HEK293 (cell line): ENCODE results near the gene FRMD8.
A peak's percentile ranks its signal among the peaks of the same experiment; 100 is the strongest.

Source experiments
- CTCF ChIA-PET: fragments of 350-600 bp; formaldehyde crosslinking; extraction: SDS; loops from one replicate; lab custom pipeline; 2021; ENCODE audit warnings: antibody characterized with exemption; lab: Yijun Ruan, JAX
- POLR2A ChIA-PET: fragments of 300-600 bp; formaldehyde crosslinking; extraction: SDS; loops from one replicate; lab custom pipeline; 2020; ENCODE audit warnings: antibody characterized with exemption, inconsistent platforms; lab: Yijun Ruan, JAX
- H3K27ac ChIP-seq: fragments of 200-500 bp; sonication (Bioruptor generic); 2 replicates; pipeline ENCODE4 v1.5.1; 2014; ENCODE audit warnings: low read depth, low read length, control low read depth, inconsistent platforms; ENCODE audit errors: extremely low read depth
- H3K36me3 ChIP-seq, 2 experiments: fragments of 200-500 bp in 1 of 2; sonication (Bioruptor generic) in 1 of 2; 1 replicate in 1 of 2; 2 replicates in 1 of 2; pipeline ENCODE4 v1.5.1; 2014 to 2017; ENCODE audit warnings: inconsistent platforms in 2 of 2, low read length in 2 of 2; ENCODE audit not compliant: control insufficient read depth in 2 of 2, insufficient read depth in 1 of 2
- H3K4me1 ChIP-seq: fragments of 200-500 bp; sonication (Bioruptor generic); 2 replicates; pipeline ENCODE4 v1.5.1; 2014; ENCODE audit warnings: mild to moderate bottlenecking, low read length, inconsistent platforms; ENCODE audit not compliant: control insufficient read depth, insufficient read depth
- H3K4me3 ChIP-seq: 2 replicates; pipeline ENCODE4 v1.5.1; 2011; ENCODE audit warnings: low read depth, mild to moderate bottlenecking, control low read depth, low read length, moderate library complexity
- H3K9me3 ChIP-seq: fragments of 200-500 bp; sonication (Bioruptor generic); 2 replicates; pipeline ENCODE4 v1.5.1; 2014; ENCODE audit warnings: low read depth, low read length, inconsistent platforms; ENCODE audit not compliant: control insufficient read depth, insufficient read depth
- KLF10 ChIP-seq: fragments of 450-650 bp; IDR thresholded peaks from 2 replicates; pipeline ENCODE4 v1.5.1; 2018; ENCODE audit warnings: missing biosample characterization, mild to moderate bottlenecking, missing genetic modification characterization
- MZF1 ChIP-seq: fragments of 450-650 bp; formaldehyde crosslinking; IDR thresholded peaks from 2 replicates; pipeline ENCODE4 v1.5.1; 2017; ENCODE audit warnings: missing biosample characterization, missing genetic modification characterization, borderline replicate concordance
- PRDM1 ChIP-seq: fragments of 450-650 bp; formaldehyde crosslinking; IDR thresholded peaks from 2 replicates; pipeline ENCODE4; 2016; ENCODE audit warnings: missing biosample characterization, missing genetic modification characterization
- RBAK ChIP-seq: fragments of 450-650 bp; formaldehyde crosslinking; IDR thresholded peaks from 2 replicates; pipeline ENCODE4 v1.5.1; 2016; ENCODE audit warnings: missing biosample characterization, missing genetic modification characterization
- WT1 ChIP-seq: fragments of 450-650 bp; formaldehyde crosslinking; IDR thresholded peaks from 2 replicates; pipeline ENCODE4 v1.5.1; 2016; ENCODE audit warnings: missing biosample characterization, missing genetic modification characterization
- ZNF140 ChIP-seq: fragments of 450-650 bp; formaldehyde crosslinking; IDR thresholded peaks from 2 replicates; pipeline ENCODE4 v1.5.1; 2016; ENCODE audit warnings: missing biosample characterization, missing genetic modification characterization
- ZNF148 ChIP-seq: fragments of 450-650 bp; formaldehyde crosslinking; IDR thresholded peaks from 2 replicates; pipeline ENCODE4 v1.5.0; 2017; ENCODE audit warnings: missing biosample characterization, missing genetic modification characterization, borderline replicate concordance
- ZNF16 ChIP-seq: fragments of 450-650 bp; formaldehyde crosslinking; IDR thresholded peaks from 2 replicates; pipeline ENCODE4 v1.5.1; 2016; ENCODE audit warnings: low read depth, missing biosample characterization, missing genetic modification characterization
- ZNF24 ChIP-seq: fragments of 450-650 bp; formaldehyde crosslinking; IDR thresholded peaks from 2 replicates; pipeline ENCODE4 v1.5.1; 2016; ENCODE audit warnings: missing biosample characterization, missing genetic modification characterization
- ZNF274 ChIP-seq, 2 experiments: fragments of 200-500 bp in 1 of 2; fragments of 450-650 bp in 1 of 2; sonication (Bioruptor generic) in 1 of 2; formaldehyde crosslinking in 1 of 2; IDR thresholded peaks; 2 replicates each; pipeline versions ENCODE4 v1.5.1 to v1.6.1; 2014 to 2016; ENCODE audit warnings: borderline replicate concordance in 1 of 2, inconsistent platforms in 1 of 2, low read length in 1 of 2, missing biosample characterization in 1 of 2, missing genetic modification characterization in 1 of 2
- ZNF292 ChIP-seq: fragments of 450-650 bp; formaldehyde crosslinking; IDR thresholded peaks from 2 replicates; pipeline ENCODE4 v1.5.1; 2016; ENCODE audit warnings: low read depth, missing biosample characterization, missing genetic modification characterization, borderline replicate concordance
- ZNF404 ChIP-seq: fragments of 450-650 bp; formaldehyde crosslinking; IDR thresholded peaks from 2 replicates; pipeline ENCODE4 v1.5.1; 2017; ENCODE audit warnings: missing biosample characterization, missing genetic modification characterization
- ZNF433 ChIP-seq: fragments of 450-650 bp; formaldehyde crosslinking; IDR thresholded peaks from 2 replicates; pipeline ENCODE4 v1.5.1; 2016; ENCODE audit warnings: missing biosample characterization, missing genetic modification characterization, low read depth
- ZNF501 ChIP-seq: fragments of 450-650 bp; formaldehyde crosslinking; IDR thresholded peaks from 2 replicates; pipeline ENCODE4 v1.5.1; 2016; ENCODE audit warnings: missing biosample characterization, missing genetic modification characterization
- ZNF600 ChIP-seq: fragments of 450-650 bp; formaldehyde crosslinking; IDR thresholded peaks from 2 replicates; pipeline ENCODE4 v1.5.1; 2016; ENCODE audit warnings: missing biosample characterization, missing genetic modification characterization
- ZNF76 ChIP-seq: fragments of 450-650 bp; formaldehyde crosslinking; IDR thresholded peaks from 2 replicates; pipeline ENCODE4; 2016; ENCODE audit warnings: low read depth, missing biosample characterization, missing genetic modification characterization, borderline replicate concordance
- TF ChIP-seq, protein P1 (sequence below): fragments of 450-650 bp; formaldehyde crosslinking; IDR thresholded peaks from 2 replicates; pipeline ENCODE4 v1.5.1; 2016; ENCODE audit warnings: missing biosample characterization, missing genetic modification characterization
- TF ChIP-seq, protein P2 (sequence below): fragments of 450-650 bp; formaldehyde crosslinking; IDR thresholded peaks from 2 replicates; pipeline ENCODE4 v1.5.1; 2016; ENCODE audit warnings: missing biosample characterization, missing genetic modification characterization
- TF ChIP-seq, protein P3 (sequence below): fragments of 450-650 bp; formaldehyde crosslinking; IDR thresholded peaks from 2 replicates; pipeline ENCODE4 v1.5.1; 2016; ENCODE audit warnings: missing biosample characterization, missing genetic modification characterization

Gene FRMD8

DNA sequence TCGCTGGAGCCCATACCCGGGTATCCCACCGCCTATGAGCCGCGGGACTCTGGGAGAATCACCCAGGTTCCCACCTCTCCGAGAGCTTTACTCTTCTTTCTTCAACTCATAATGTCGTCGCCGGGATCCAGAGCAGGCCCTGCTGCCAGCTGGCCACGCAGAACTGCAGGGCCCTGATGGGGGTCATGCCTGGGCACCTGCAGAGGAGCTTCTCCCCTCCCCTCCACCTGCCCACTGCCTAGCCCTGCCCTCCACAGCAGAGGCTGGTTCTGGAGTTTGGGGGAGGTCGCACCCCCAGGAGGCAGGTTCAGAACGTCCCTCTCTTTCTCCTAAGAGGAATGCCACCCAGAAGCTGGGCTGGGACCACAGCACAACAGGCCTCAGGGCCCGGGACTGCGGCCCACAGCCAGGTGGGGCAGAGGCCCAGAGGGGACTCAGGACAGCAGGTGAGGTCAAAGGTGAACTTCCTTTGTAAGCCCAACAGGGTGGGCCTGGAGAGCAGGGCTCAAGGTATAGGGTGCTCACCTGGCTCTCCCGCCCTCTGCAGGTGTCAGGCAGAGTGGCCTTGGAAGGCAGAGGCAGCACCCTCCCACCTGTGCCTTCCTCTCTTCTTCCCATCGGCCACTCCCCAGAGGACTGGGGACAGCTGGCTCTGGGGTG is 5.8 kb upstream of the FRMD8 start:
- no peaks in the 10 kb centered on the region for H3K36me3 ChIP-seq
- POLR2A ChIA-PET: interaction anchor here (1.1 to 8.3 kb wide), 3 partner anchors 41 to 479 kb away, joined by 3 to 110 read pairs (median 10); partner anchors contain the start of gene NEAT1
- no peak overlapping the region; the same call in 1 of the 2 replicates for H3K27ac ChIP-seq
- no peak overlapping the region for H3K4me3 ChIP-seq
- H3K9me3 ChIP-seq: no peaks in the 10 kb centered on the region
- H3K4me1 ChIP-seq: peaks cover 6% of the 10 kb centered on the region; the same call in 1 of the 2 replicates
- TF ChIP-seq ZNF600 (tag by site-specific recombination) (peak; percentile 25; the same call in 1 of the 2 replicates), ZNF76 (tag by site-specific recombination) (no peak)
- CTCF ChIA-PET: interaction anchor here (1.0 kb wide), 1 partner anchor 65 kb away, joined by 3 read pairs; no protein-coding TSS in a partner anchor

DNA sequence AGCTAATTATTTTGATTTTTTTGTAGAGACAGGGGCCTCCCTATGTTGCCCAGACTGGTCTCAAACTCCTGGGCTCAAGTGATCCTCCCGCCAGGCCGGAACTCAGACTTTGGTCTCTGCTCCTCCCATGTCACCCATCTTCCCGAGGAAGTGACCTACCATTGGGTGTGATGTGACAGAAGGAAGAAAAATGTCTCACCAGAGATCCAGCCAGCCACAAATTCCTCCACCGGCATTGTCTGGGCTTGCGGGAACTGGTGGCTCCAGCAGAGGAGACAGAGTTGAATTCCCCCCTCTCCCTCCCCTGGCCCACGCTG is 4.8 kb upstream of the FRMD8 start:
- Histone ChIP-seq H3K36me3 (no peaks in the 10 kb centered on the region), H3K27ac (peak overlapping the region; percentile 93), H3K4me1 (peaks cover 6% of the 10 kb centered on the region; the same call in 1 of the 2 replicates), H3K4me3 (peak overlapping the region; percentile 24), H3K9me3 (no peaks in the 10 kb centered on the region)
- CTCF ChIA-PET: interaction anchor here (0.6 to 2.5 kb wide), 8 partner anchors 10 to 178 kb away, joined by 3 to 11 read pairs (median 4); no protein-coding TSS in a partner anchor
- TF ChIP-seq KLF10 (no peak), ZNF404 (no peak), WT1 (tag by site-specific recombination) (no peak), ZNF140 (tag by site-specific recombination) (no peak), MZF1 (tag by site-specific recombination) (no peak)
- TF ChIP-seq, protein P1, sequence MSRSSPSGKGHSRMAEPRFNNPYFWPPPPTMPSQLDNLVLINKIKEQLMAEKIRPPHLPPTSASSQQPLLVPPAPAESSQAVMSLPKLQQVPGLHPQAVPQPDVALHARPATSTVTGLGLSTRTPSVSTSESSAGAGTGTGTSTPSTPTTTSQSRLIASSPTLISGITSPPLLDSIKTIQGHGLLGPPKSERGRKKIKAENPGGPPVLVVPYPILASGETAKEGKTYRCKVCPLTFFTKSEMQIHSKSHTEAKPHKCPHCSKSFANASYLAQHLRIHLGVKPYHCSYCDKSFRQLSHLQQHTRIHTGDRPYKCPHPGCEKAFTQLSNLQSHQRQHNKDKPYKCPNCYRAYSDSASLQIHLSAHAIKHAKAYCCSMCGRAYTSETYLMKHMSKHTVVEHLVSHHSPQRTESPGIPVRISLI (tag by site-specific recombination): no peak
- TF ChIP-seq, protein P2, sequence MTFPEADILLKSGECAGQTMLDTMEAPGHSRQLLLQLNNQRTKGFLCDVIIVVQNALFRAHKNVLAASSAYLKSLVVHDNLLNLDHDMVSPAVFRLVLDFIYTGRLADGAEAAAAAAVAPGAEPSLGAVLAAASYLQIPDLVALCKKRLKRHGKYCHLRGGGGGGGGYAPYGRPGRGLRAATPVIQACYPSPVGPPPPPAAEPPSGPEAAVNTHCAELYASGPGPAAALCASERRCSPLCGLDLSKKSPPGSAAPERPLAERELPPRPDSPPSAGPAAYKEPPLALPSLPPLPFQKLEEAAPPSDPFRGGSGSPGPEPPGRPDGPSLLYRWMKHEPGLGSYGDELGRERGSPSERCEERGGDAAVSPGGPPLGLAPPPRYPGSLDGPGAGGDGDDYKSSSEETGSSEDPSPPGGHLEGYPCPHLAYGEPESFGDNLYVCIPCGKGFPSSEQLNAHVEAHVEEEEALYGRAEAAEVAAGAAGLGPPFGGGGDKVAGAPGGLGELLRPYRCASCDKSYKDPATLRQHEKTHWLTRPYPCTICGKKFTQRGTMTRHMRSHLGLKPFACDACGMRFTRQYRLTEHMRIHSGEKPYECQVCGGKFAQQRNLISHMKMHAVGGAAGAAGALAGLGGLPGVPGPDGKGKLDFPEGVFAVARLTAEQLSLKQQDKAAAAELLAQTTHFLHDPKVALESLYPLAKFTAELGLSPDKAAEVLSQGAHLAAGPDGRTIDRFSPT (tag by site-specific recombination): no peak
- TF ChIP-seq, protein P3, sequence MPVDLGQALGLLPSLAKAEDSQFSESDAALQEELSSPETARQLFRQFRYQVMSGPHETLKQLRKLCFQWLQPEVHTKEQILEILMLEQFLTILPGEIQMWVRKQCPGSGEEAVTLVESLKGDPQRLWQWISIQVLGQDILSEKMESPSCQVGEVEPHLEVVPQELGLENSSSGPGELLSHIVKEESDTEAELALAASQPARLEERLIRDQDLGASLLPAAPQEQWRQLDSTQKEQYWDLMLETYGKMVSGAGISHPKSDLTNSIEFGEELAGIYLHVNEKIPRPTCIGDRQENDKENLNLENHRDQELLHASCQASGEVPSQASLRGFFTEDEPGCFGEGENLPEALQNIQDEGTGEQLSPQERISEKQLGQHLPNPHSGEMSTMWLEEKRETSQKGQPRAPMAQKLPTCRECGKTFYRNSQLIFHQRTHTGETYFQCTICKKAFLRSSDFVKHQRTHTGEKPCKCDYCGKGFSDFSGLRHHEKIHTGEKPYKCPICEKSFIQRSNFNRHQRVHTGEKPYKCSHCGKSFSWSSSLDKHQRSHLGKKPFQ: 0 out of 2 replicates have a peak, but pooled peaks have one; percentile 28
- TF ChIP-seq, all 188 proteins: peak for 1
- POLR2A ChIA-PET: interaction anchor here (0.5 to 8.3 kb wide), 16 partner anchors 10 to 603 kb away, joined by 3 to 110 read pairs (median 3); partner anchors contain the start of genes MALAT1, NEAT1 and SF1

GRCh38 chr11:65382033-65382803 is 4.2 kb upstream of the FRMD8 start, which contains the start of gene SLC25A45:
Gene SLC25A45 (minus strand): TSS chr11:65382646. CDS start chr11:65381951, 695 bp downstream.
- H3K4me3 ChIP-seq: peak within 1 kb of the TSS; percentile 24
- H3K9me3 ChIP-seq: no peaks in the 10 kb centered on the region
- no peaks in the 10 kb centered on the region for H3K36me3 ChIP-seq
- POLR2A ChIA-PET: interaction anchor here (0.6 to 8.3 kb wide), 14 partner anchors 11 to 604 kb away, joined by 3 to 110 read pairs (median 4); partner anchors contain the start of genes DPF2, MALAT1, NEAT1 and SF1
- CTCF ChIA-PET: interaction anchor here (0.6 to 2.5 kb wide), 10 partner anchors 11 to 364 kb away, joined by 3 to 11 read pairs (median 4); no protein-coding TSS in a partner anchor
- H3K27ac ChIP-seq: peak within 1 kb of the TSS; percentile 93
- peaks cover 6% of the 10 kb centered on the region; the same call in 1 of the 2 replicates for H3K4me1 ChIP-seq
- TF ChIP-seq ZNF292 (tag by site-specific recombination) (no peak), ZNF148 (tag by site-specific recombination) (no peak), ZNF16 (no peak), ZNF24 (peak; percentile 56), ZNF433 (tag by site-specific recombination) (no peak), ZNF274 (IDR thresholded peaks at IDR 0.05; ENCODE audit: low read length) (no peak), ZNF274 (tag by site-specific recombination; IDR thresholded peaks at IDR 0.05; ENCODE audit: borderline replicate concordance) (no peak), RBAK (no peak), ZNF501 (tag by site-specific recombination) (peak; percentile 86), PRDM1 (peak; percentile 83)
